AG09319 (cell line): ENCODE results near the gene LCN12.

Experiments used
- DNase-seq: peaks from one replicate; pipeline ENCODE4 v3.0.0-alpha.2; 2010; ENCODE audit warnings: low read depth; ENCODE audit errors: extremely low read depth
- CTCF ChIP-seq: IDR thresholded peaks from 2 replicates; pipeline ENCODE4 v1.5.1; 2011; ENCODE audit warnings: low read depth, mild to moderate bottlenecking, inconsistent platforms, low read length, moderate library complexity

Gene LCN12

GRCh38 chr9:136952876-136953770 lies 1.1 kb downstream of the LCN12 start:
- TF ChIP-seq CTCF = no peak
- DNase-seq = no peak

- no peak for DNase-seq
- no peak for TF ChIP-seq CTCF
Observed at GRCh38 chr9:136953771-136954269, 1.7 kb downstream of the LCN12 start.

- DNase-seq = no peak
- TF ChIP-seq CTCF = no peak
Observed at GRCh38 chr9:136954270-136955083, 2.4 kb downstream of the LCN12 start.

DNA sequence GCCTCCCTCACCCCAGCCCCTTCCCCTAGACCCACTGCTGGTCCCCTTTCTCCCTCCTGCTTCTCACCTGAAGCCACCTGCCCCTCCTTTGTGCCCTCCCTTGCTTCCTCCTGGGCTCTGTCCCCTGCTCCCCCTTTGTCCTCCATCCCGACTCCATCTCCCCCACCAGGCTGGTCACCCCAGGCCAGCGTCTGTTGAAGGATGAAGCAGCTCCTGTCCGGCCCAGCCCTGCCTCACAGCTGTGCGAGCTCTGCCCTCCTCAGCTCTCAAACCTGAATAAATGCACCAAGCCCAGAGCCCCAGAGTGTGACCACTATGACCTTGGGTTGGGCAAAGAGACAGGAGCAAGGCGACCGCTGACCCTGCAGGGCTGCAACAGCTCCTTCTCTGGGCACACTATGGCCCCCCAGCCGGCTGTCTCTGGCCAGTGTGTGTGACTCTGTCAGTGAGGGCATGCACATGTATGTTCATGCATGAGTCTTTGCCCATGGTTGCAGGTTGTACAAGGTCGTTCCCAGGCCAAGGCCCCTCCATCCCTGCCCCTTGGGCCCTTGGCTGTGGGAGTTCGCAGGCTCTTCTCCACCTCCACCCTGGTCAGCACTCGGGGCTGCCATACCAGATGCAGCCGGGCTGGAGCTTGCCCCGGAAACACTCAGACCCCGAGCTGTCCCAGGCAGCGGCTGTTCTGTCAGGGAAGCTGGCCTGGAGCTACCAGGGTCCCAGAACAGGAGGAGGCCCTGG lies 3.3 kb downstream of the LCN12 start:
- DNase-seq = no peak
- TF ChIP-seq CTCF = no peak

- no peak for DNase-seq
- TF ChIP-seq CTCF = no peak
Observed at GRCh38 chr9:136955943-136956335, 3.9 kb downstream of the LCN12 start.

DNA sequence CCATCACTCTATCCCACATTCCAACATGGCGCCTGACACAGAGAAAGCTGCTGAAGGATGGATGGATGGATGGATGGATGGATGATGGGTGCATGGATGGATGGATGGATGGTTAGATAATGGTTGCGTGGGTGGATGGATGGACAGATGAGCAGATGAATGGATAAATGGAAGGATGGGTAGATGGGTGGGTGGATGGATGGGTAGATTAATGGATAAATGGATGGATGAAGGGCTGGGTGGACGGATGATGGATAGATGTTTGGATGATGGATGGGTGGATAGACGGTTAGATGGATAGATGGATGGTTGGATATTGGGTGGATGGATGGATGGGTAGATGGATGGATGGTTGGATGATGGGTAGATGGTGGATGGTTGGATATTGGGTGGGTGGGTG lies 4.5 kb downstream of the LCN12 start:
- no peak for TF ChIP-seq CTCF
- no peak for DNase-seq
